ENCODE measurements around the gene RASA2. TPM values are rescaled to one million over a fixed set of nuclear protein-coding genes. Genes with fewer than 3 reads are reported as not detected.
A peak's percentile ranks its signal among the peaks of the same experiment; 100 is the strongest.

RASA2 gene
- total RNA-seq, 4 donors from 2014 or later: 12.0 to 45.5 (median 23.3) TPM

GRCh38 chr3:141575879-141576743, 89.3 kb downstream of the RASA2 start:
- Histone ChIP-seq H3K36me3 (peaks cover 5 to 7% of the 10 kb centered on the region in 2 donors), H3K27ac (no peak overlapping the region), H3K27me3 (no peaks in the 10 kb centered on the region), H3K4me1 (no peaks in the 10 kb centered on the region), H3K9me3 (no peaks in the 10 kb centered on the region), H3K4me3 (replicated peaks in 1 of 3) (no peak overlapping the region)
- intact Hi-C loops (cut with DNase I): no loop called here
- TF ChIP-seq POLR2A (IDR thresholded peaks at IDR 0.05): no peak
- TF ChIP-seq CTCF (IDR thresholded peaks at IDR 0.05): peak in 3 of 6 experiments; percentile 39 to 48 (median 43)
- DNase-seq: no peak
- WGBS, 2 donors: 88 to 89% methylated on average over 13 of the region's 13 CpGs

GRCh38 chr3:141576744-141577052, 89.9 kb downstream of the RASA2 start:
- DNase-seq: no peak
- H3K4me1 ChIP-seq: no peaks in the 10 kb centered on the region
- H3K9me3 ChIP-seq: no peaks in the 10 kb centered on the region
- peaks cover 4 to 10% of the 10 kb centered on the region in 2 donors for H3K36me3 ChIP-seq
- H3K4me3 ChIP-seq (replicated peaks in 1 of 3): no peak overlapping the region
- no peaks in the 10 kb centered on the region for H3K27me3 ChIP-seq
- intact Hi-C loops (cut with DNase I): no loop called here
- TF ChIP-seq CTCF (IDR thresholded peaks at IDR 0.05): no peak
- no peak for TF ChIP-seq POLR2A (IDR thresholded peaks at IDR 0.05)
- H3K27ac ChIP-seq: no peak overlapping the region
- 97 to 100% methylated on average over 1 of the region's 1 CpG for WGBS, 2 donors

- H3K4me3 ChIP-seq (replicated peaks in 1 of 3): no peak overlapping the region
- DNase-seq: no peak
- H3K9me3 ChIP-seq: no peaks in the 10 kb centered on the region
- H3K27me3 ChIP-seq: no peaks in the 10 kb centered on the region
- H3K27ac ChIP-seq: no peak overlapping the region
- intact Hi-C loops (cut with DNase I): no loop called here
- H3K36me3 ChIP-seq: peaks cover 4 to 10% of the 10 kb centered on the region in 2 donors
- no peaks in the 10 kb centered on the region for H3K4me1 ChIP-seq
- 92 to 94% methylated on average over 4 of the region's 4 CpGs for WGBS, 2 donors
- no peak for TF ChIP-seq POLR2A (IDR thresholded peaks at IDR 0.05)
- TF ChIP-seq CTCF (IDR thresholded peaks at IDR 0.05): no peak
Observed at GRCh38 chr3:141578202-141578973, 91.6 kb downstream of the RASA2 start.

- intact Hi-C loops (cut with DNase I): no loop called here
- H3K27me3 ChIP-seq: no peaks in the 10 kb centered on the region
- no peak for DNase-seq
Observed at GRCh38 chr3:141594357-141594756, 107.5 kb downstream of the RASA2 start.

More at GRCh38 chr3:141594357-141594756, 107.5 kb downstream of the RASA2 start:
- Histone ChIP-seq H3K4me3 (replicated peaks in 1 of 3) (no peak overlapping the region), H3K4me1 (no peaks in the 10 kb centered on the region), H3K27ac (no peak overlapping the region), H3K9me3 (no peaks in the 10 kb centered on the region), H3K36me3 (peaks cover 4 to 6% of the 10 kb centered on the region in 2 donors)
- TF ChIP-seq POLR2A (IDR thresholded peaks at IDR 0.05) (no peak), CTCF (IDR thresholded peaks at IDR 0.05) (no peak)
- WGBS, 2 donors: 96 to 99% methylated on average over 2 of the region's 2 CpGs
